CD4-positive, alpha-beta T cell treated with Interferon alpha-2 for 1 hour (primary cell): ENCODE data around the gene CCDC121.
A peak's percentile ranks its signal among the peaks of the same experiment; 100 is the strongest.
"Not testable (repeated sequence)": the region's sequence is repeated elsewhere in the genome, so short reads cannot be mapped to it uniquely, and the experiment has no call there.

Experiments
- DNase-seq, 2 donors: peaks; one replicate each; pipeline ENCODE4 v3.0.0-alpha.2; 2020 to 2022

The CCDC121 gene

GRCh38 chr2:27634291-27634690 is 5.5 kb upstream of the CCDC121 start:
- DNase-seq: no peak

- not testable (repeated sequence) for DNase-seq
Measured at GRCh38 chr2:27630257-27630656, 1.4 kb upstream of the CCDC121 start.

GRCh38 chr2:27627963-27628766 is 647 bp downstream of the CCDC121 start:
- DNase-seq: peak in 1 of 2 donors; percentile 1

- not testable (repeated sequence) for DNase-seq
Measured at GRCh38 chr2:27626921-27627320, 1.9 kb downstream of the CCDC121 start.

GRCh38 chr2:27626323-27626722 is 2.5 kb downstream of the CCDC121 start:
- not testable (repeated sequence) for DNase-seq

GRCh38 chr2:27624943-27625342 is 3.9 kb downstream of the CCDC121 start:
- DNase-seq: no peak

- no peak for DNase-seq
Measured at GRCh38 chr2:27622921-27623384, 5.9 kb downstream of the CCDC121 start.

GRCh38 chr2:27621524-27621923 is 7.3 kb downstream of the CCDC121 start:
- DNase-seq: no peak

- DNase-seq: no peak
Measured at GRCh38 chr2:27615316-27615715, 13.5 kb downstream of the CCDC121 start.

- no peak for DNase-seq
Measured at GRCh38 chr2:27613985-27614384, 14.8 kb downstream of the CCDC121 start.

- DNase-seq: no peak
Measured at GRCh38 chr2:27606611-27607010, 22.2 kb downstream of the CCDC121 start.

GRCh38 chr2:27596627-27597026 is 32.2 kb downstream of the CCDC121 start:
- no peak for DNase-seq

- not testable (repeated sequence) for DNase-seq
Measured at GRCh38 chr2:27595412-27595811, 33.4 kb downstream of the CCDC121 start.

- DNase-seq: not testable (repeated sequence)
Measured at GRCh38 chr2:27594020-27594703, 34.6 kb downstream of the CCDC121 start.

- DNase-seq: no peak
Measured at GRCh38 chr2:27593240-27593639, 35.6 kb downstream of the CCDC121 start.

GRCh38 chr2:27591745-27592144 is 37.1 kb downstream of the CCDC121 start:
- DNase-seq: no peak

- DNase-seq: no peak
Measured at GRCh38 chr2:27588308-27588707, 40.5 kb downstream of the CCDC121 start.

- no peak for DNase-seq
Measured at GRCh38 chr2:27587025-27587424, 41.8 kb downstream of the CCDC121 start.

- no peak for DNase-seq
Measured at GRCh38 chr2:27584597-27584996, 44.2 kb downstream of the CCDC121 start.

GRCh38 chr2:27583390-27583915 is 45.4 kb downstream of the CCDC121 start:
- DNase-seq: peak in 1 of 2 donors; percentile 3

GRCh38 chr2:27582695-27583389 is 46.0 kb downstream of the CCDC121 start, which contains the start of gene ZNF512:
TSS of gene ZNF512 (plus strand) at chr2:27583042. CDS start at chr2:27583113, 71 bp downstream.
- peak; percentile 88 to 89 for DNase-seq

GRCh38 chr2:27582129-27582694 is 46.6 kb downstream of the CCDC121 start:
- DNase-seq: peak in 1 of 2 donors; percentile 3
